Measurements from ENCODE around the gene ELANE.

ELANE gene

GRCh38 chr19:900043-900301 lies 47.9 kb downstream of the ELANE start:
- no peak for DNase-seq

DNA sequence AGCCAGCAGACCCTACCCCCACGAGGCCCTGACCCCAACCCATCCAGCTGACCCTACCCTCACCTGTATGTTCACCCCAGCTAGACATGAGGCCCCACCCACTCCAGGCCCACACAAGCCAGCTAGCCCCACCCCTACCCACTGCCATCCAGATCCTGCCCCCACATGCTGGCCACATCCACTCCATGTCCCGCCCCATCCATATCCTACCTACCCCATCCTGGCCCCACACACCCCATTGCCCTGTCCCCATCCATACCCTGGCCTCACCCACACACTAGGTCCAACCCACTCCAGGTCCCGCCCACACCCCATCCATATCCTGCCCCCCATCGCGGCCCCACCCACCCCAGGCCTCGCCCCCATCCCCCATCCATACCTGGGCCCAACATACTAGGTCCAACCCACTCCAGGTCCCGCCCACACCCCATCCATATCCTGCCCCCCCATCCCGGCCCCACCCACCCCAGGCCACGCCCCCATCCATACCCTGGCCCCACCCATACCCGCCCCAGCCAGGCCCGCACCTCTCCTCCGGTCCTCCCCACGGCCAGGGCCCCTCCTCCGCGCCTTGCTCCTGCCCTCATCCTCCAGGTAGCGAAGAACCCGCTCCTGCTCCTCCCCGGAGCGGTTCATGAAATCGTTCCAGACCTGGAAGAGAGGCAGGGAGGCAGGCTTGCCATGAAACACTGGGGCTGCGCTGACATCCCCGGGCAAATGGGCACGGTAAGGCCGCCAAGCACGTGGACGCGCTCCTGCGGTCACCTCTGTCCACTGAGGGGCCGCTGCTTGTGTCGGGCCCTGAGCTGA lies 48.4 kb downstream of the ELANE start:
- DNase-seq: no peak

- no peak for DNase-seq
Observed at GRCh38 chr19:901216-902092, 49.4 kb downstream of the ELANE start.

- no peak for DNase-seq
Observed at GRCh38 chr19:902093-902370, 49.9 kb downstream of the ELANE start.

- no peak for DNase-seq
Observed at GRCh38 chr19:902446-903226, 50.5 kb downstream of the ELANE start.

DNA sequence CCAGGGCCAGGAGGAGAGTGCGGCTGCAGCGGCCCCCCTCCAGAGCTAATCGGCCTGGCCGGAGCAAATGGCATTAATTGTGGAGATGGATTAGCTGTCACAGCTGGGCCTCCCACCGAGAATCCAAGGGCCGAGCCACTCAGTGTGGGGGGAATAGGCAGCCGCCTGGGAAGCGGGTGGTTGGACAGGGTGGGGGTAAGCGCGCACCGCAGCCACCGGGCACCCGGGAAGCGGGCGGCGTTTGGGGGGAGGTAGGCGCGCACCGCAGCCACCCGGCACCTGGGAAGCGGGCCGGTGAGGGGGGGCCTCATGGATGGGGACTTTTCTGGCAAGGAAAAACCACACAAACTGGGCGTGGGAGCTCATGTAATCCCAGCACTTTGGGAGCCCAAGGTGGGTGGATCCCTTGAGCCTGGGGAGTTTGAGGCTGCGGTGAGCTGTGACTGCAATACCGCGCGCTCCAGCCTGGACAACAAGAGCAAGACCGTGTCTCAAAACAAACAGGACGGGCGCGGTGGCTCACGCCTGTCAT lies 51.2 kb downstream of the ELANE start:
- DNase-seq: no peak

- no peak for DNase-seq
Observed at GRCh38 chr19:904545-904944, 52.4 kb downstream of the ELANE start.

All from NCI-H1930 (cell line).